HEK293 (cell line): ENCODE measurements around the gene SSU72.

Source experiments
- CTCF ChIA-PET: fragments of 350-600 bp; formaldehyde crosslinking; extraction: SDS; loops from one replicate; lab custom pipeline; 2021; ENCODE audit warnings: antibody characterized with exemption; lab: Yijun Ruan, JAX
- POLR2A ChIA-PET: fragments of 300-600 bp; formaldehyde crosslinking; extraction: SDS; loops from one replicate; lab custom pipeline; 2020; ENCODE audit warnings: antibody characterized with exemption, inconsistent platforms; lab: Yijun Ruan, JAX
- H3K27ac ChIP-seq: fragments of 200-500 bp; sonication (Bioruptor generic); 2 replicates; pipeline ENCODE4 v1.5.1; 2014; ENCODE audit warnings: low read depth, low read length, control low read depth, inconsistent platforms; ENCODE audit errors: extremely low read depth
- H3K36me3 ChIP-seq, 2 experiments: fragments of 200-500 bp in 1 of 2; sonication (Bioruptor generic) in 1 of 2; 1 replicate in 1 of 2; 2 replicates in 1 of 2; pipeline ENCODE4 v1.5.1; 2014 to 2017; ENCODE audit warnings: inconsistent platforms in 2 of 2, low read length in 2 of 2; ENCODE audit not compliant: control insufficient read depth in 2 of 2, insufficient read depth in 1 of 2
- H3K4me1 ChIP-seq: fragments of 200-500 bp; sonication (Bioruptor generic); 2 replicates; pipeline ENCODE4 v1.5.1; 2014; ENCODE audit warnings: mild to moderate bottlenecking, low read length, inconsistent platforms; ENCODE audit not compliant: control insufficient read depth, insufficient read depth
- H3K4me3 ChIP-seq: 2 replicates; pipeline ENCODE4 v1.5.1; 2011; ENCODE audit warnings: low read depth, mild to moderate bottlenecking, control low read depth, low read length, moderate library complexity
- H3K9me3 ChIP-seq: fragments of 200-500 bp; sonication (Bioruptor generic); 2 replicates; pipeline ENCODE4 v1.5.1; 2014; ENCODE audit warnings: low read depth, low read length, inconsistent platforms; ENCODE audit not compliant: control insufficient read depth, insufficient read depth
- GFI1B ChIP-seq: fragments of 450-650 bp; formaldehyde crosslinking; IDR thresholded peaks from 2 replicates; pipeline ENCODE4 v1.5.1; 2016; ENCODE audit warnings: missing biosample characterization, missing genetic modification characterization
- GLIS2 ChIP-seq: fragments of 450-650 bp; formaldehyde crosslinking; IDR thresholded peaks from 2 replicates; pipeline ENCODE4 v1.5.1; 2016; ENCODE audit warnings: missing biosample characterization, missing genetic modification characterization
- HOXA7 ChIP-seq: sonication (generic); formaldehyde crosslinking; IDR thresholded peaks from 2 replicates; pipeline ENCODE4 v1.8.1; 2022; ENCODE audit warnings: missing genetic modification reagents, borderline replicate concordance
- IKZF3 ChIP-seq: fragments of 450-650 bp; IDR thresholded peaks from 2 replicates; pipeline ENCODE4 v1.5.0; 2018; ENCODE audit warnings: missing biosample characterization, mild to moderate bottlenecking, missing genetic modification characterization, moderate library complexity
- KLF10 ChIP-seq: fragments of 450-650 bp; IDR thresholded peaks from 2 replicates; pipeline ENCODE4 v1.5.1; 2018; ENCODE audit warnings: missing biosample characterization, mild to moderate bottlenecking, missing genetic modification characterization
- MZF1 ChIP-seq: fragments of 450-650 bp; formaldehyde crosslinking; IDR thresholded peaks from 2 replicates; pipeline ENCODE4 v1.5.1; 2017; ENCODE audit warnings: missing biosample characterization, missing genetic modification characterization, borderline replicate concordance
- SP2 ChIP-seq: fragments of 450-650 bp; formaldehyde crosslinking; IDR thresholded peaks from 2 replicates; pipeline ENCODE4 v1.5.1; 2016; ENCODE audit warnings: missing biosample characterization, missing genetic modification characterization
- YY2 ChIP-seq: fragments of 450-650 bp; formaldehyde crosslinking; IDR thresholded peaks from 2 replicates; pipeline ENCODE4 v1.5.1; 2016; ENCODE audit warnings: missing biosample characterization, missing genetic modification characterization
- ZBTB17 ChIP-seq: fragments of 450-650 bp; formaldehyde crosslinking; IDR thresholded peaks from 2 replicates; pipeline ENCODE4 v1.5.1; 2016; ENCODE audit warnings: missing biosample characterization, missing genetic modification characterization
- ZFP41 ChIP-seq: fragments of 450-650 bp; formaldehyde crosslinking; IDR thresholded peaks from 2 replicates; pipeline ENCODE4 v1.5.1; 2016; ENCODE audit warnings: missing biosample characterization, missing genetic modification characterization, borderline replicate concordance
- ZNF112 ChIP-seq: fragments of 450-650 bp; formaldehyde crosslinking; IDR thresholded peaks from 2 replicates; pipeline ENCODE4 v1.5.0; 2017; ENCODE audit warnings: missing biosample characterization, missing genetic modification characterization
- ZNF324 ChIP-seq: fragments of 450-650 bp; formaldehyde crosslinking; IDR thresholded peaks from 2 replicates; pipeline ENCODE4 v1.5.1; 2016; ENCODE audit warnings: missing biosample characterization, missing genetic modification characterization
- ZNF335 ChIP-seq: fragments of 450-650 bp; formaldehyde crosslinking; conservative IDR thresholded peaks from 2 replicates; pipeline ENCODE4 v1.5.1; 2016; ENCODE audit warnings: missing biosample characterization, missing genetic modification characterization
- ZNF416 ChIP-seq: fragments of 450-650 bp; formaldehyde crosslinking; IDR thresholded peaks from 2 replicates; pipeline ENCODE4 v1.5.1; 2016; ENCODE audit warnings: missing biosample characterization, missing genetic modification characterization
- ZNF426 ChIP-seq: fragments of 450-650 bp; formaldehyde crosslinking; IDR thresholded peaks from 2 replicates; pipeline ENCODE4 v1.5.1; 2017; ENCODE audit warnings: missing biosample characterization, missing genetic modification characterization, mild to moderate bottlenecking, inconsistent platforms, moderate library complexity
- ZNF510 ChIP-seq: fragments of 450-650 bp; formaldehyde crosslinking; IDR thresholded peaks from 2 replicates; pipeline ENCODE4 v1.5.1; 2018; ENCODE audit warnings: mild to moderate bottlenecking, missing genetic modification characterization, missing biosample characterization; ENCODE audit not compliant: insufficient replicate concordance
- ZNF585B ChIP-seq: fragments of 450-650 bp; formaldehyde crosslinking; IDR thresholded peaks from 2 replicates; pipeline ENCODE4 v1.5.1; 2016; ENCODE audit warnings: missing biosample characterization, missing genetic modification characterization
- ZNF701 ChIP-seq: fragments of 450-650 bp; formaldehyde crosslinking; IDR thresholded peaks from 2 replicates; pipeline ENCODE4 v1.5.1; 2016; ENCODE audit warnings: missing biosample characterization, missing genetic modification characterization
- ZSCAN16 ChIP-seq: fragments of 450-650 bp; formaldehyde crosslinking; IDR thresholded peaks from 2 replicates; pipeline ENCODE4 v1.5.1; 2016; ENCODE audit warnings: missing biosample characterization, missing genetic modification characterization
- TF ChIP-seq, protein P1 (sequence below): fragments of 450-650 bp; formaldehyde crosslinking; IDR thresholded peaks from 2 replicates; pipeline ENCODE4 v1.5.1; 2016; ENCODE audit warnings: missing biosample characterization, missing genetic modification characterization
- TF ChIP-seq, protein P2 (sequence below): fragments of 450-650 bp; formaldehyde crosslinking; IDR thresholded peaks from 2 replicates; pipeline ENCODE4 v1.5.1; 2017; ENCODE audit warnings: missing biosample characterization, missing genetic modification characterization
- TF ChIP-seq, protein P3 (sequence below): fragments of 450-650 bp; formaldehyde crosslinking; IDR thresholded peaks from 2 replicates; pipeline ENCODE4 v1.5.1; 2016; ENCODE audit warnings: missing biosample characterization, missing genetic modification characterization

Gene SSU72

DNA sequence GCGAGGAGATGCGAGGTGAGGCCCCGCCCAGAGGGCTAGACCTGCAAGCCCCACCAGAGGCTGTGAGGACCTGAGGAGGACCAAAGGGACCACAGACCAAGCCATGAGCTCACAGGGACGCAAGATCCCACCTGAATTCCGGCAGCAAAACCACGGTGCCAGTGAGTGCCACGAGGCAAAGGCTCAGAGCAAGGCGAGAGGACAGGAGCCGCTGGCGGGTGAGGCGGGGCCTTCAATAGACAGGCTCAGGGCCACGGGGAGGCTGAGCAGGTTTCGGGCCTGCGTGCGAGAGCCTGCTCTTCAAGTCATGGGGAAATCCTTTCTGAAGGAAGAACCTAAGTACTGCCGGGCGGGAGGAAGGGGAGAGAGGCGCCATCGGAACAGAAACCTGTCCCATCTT lies 27.2 kb downstream of the SSU72 start:
- no peak overlapping the region for H3K27ac ChIP-seq
- CTCF ChIA-PET = no interaction called here
- no peaks in the 10 kb centered on the region for H3K4me1 ChIP-seq
- no peak for TF ChIP-seq ZFP41 (tag by site-specific recombination)
- TF ChIP-seq ZNF510 = no peak
- TF ChIP-seq, protein P1, sequence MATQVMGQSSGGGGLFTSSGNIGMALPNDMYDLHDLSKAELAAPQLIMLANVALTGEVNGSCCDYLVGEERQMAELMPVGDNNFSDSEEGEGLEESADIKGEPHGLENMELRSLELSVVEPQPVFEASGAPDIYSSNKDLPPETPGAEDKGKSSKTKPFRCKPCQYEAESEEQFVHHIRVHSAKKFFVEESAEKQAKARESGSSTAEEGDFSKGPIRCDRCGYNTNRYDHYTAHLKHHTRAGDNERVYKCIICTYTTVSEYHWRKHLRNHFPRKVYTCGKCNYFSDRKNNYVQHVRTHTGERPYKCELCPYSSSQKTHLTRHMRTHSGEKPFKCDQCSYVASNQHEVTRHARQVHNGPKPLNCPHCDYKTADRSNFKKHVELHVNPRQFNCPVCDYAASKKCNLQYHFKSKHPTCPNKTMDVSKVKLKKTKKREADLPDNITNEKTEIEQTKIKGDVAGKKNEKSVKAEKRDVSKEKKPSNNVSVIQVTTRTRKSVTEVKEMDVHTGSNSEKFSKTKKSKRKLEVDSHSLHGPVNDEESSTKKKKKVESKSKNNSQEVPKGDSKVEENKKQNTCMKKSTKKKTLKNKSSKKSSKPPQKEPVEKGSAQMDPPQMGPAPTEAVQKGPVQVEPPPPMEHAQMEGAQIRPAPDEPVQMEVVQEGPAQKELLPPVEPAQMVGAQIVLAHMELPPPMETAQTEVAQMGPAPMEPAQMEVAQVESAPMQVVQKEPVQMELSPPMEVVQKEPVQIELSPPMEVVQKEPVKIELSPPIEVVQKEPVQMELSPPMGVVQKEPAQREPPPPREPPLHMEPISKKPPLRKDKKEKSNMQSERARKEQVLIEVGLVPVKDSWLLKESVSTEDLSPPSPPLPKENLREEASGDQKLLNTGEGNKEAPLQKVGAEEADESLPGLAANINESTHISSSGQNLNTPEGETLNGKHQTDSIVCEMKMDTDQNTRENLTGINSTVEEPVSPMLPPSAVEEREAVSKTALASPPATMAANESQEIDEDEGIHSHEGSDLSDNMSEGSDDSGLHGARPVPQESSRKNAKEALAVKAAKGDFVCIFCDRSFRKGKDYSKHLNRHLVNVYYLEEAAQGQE (tag by site-specific recombination) = no peak
- TF ChIP-seq ZNF324 = no peak
- TF ChIP-seq ZBTB17 (tag by site-specific recombination) = no peak
- TF ChIP-seq ZNF416 = no peak
- no peak for TF ChIP-seq ZNF426 (tag by site-specific recombination)
- TF ChIP-seq SP2 (tag by site-specific recombination) = no peak
- TF ChIP-seq ZNF335 (tag by site-specific recombination) = no peak
- TF ChIP-seq HOXA7 (CRISPR knock-in tag) = no peak
- TF ChIP-seq, all 188 proteins: peak for 0
- POLR2A ChIA-PET = interaction anchor here (1.2 kb wide), 1 partner anchor 14 kb away, joined by 4 read pairs; no protein-coding TSS in a partner anchor
- Histone ChIP-seq H3K36me3 (peaks cover 4 to 64% of the 10 kb centered on the region in 2 experiments; a peak in 2 of 3 replicates), H3K9me3 (no peaks in the 10 kb centered on the region), H3K4me3 (no peak overlapping the region)

DNA sequence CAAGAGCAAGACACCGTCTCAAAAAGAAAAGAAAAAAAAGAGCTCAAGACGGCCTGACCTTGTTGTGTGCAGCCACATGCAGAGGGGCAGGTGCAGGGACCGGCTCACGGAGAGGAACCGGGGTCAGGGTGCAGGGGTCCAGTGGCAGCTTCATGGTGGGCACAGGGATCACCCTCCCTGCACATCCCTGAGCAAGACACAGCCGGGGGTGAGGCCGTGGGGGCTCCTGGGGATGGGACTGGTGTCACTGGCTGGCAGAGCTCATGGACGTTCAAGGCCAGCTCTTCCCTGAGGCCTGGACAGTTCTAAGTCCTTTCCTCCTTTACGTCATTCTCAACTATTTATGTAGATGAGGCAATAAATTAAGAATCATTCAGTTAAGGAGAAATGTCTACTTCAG lies 27.7 kb downstream of the SSU72 start:
- H3K4me3 ChIP-seq = no peak overlapping the region
- peaks cover 4 to 67% of the 10 kb centered on the region in 2 experiments; a peak in 2 of 3 replicates for H3K36me3 ChIP-seq
- CTCF ChIA-PET = interaction anchor here (0.7 kb wide), 1 partner anchor 145 kb away, joined by 3 read pairs; no protein-coding TSS in a partner anchor
- TF ChIP-seq MZF1 = no peak
- no peaks in the 10 kb centered on the region for H3K9me3 ChIP-seq
- H3K27ac ChIP-seq = no peak overlapping the region
- POLR2A ChIA-PET = interaction anchor here (0.6 kb wide), 1 partner anchor 172 kb away, joined by 4 read pairs; no protein-coding TSS in a partner anchor
- no peaks in the 10 kb centered on the region for H3K4me1 ChIP-seq

DNA sequence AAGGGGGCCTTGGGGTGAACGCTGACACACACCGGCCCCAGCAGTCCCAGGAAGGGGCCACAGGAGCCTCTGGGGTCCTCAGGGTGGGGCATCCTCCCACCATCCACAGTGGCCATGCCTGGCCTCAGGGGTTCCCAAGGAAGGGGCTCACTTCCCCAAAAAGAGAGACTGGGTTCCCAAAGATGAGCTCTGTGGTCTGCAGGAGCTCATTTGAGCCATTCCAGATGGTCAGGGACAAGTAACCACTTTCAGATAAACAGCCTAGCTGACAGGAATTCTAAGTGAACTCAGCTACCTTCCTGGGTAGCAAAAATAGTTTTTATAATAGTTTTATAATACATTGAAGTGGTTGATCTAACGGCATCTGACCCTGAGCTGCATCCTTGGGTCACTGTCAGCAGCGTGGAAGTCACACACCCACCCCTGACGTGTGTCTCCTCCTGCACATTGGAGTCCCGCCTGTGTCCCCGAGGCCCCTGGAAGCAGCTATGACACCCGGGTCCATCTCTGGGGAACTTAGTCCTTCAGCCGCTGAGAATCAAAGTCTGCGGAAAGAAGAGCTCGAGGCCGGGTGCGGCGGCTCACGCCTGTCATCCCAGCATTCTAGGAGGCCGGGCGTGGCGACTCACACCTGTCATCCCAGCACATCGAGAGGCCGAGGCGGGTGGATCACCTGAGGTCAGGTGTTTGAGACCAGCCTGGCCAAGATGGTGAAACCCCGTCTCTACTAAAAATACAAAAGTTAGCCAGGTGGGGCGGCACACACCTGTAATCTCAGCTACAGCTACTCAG lies 28.5 kb downstream of the SSU72 start:
- Histone ChIP-seq H3K27ac (no peak overlapping the region), H3K4me3 (no peak overlapping the region), H3K4me1 (no peaks in the 10 kb centered on the region), H3K9me3 (no peaks in the 10 kb centered on the region), H3K36me3 (peaks cover 4 to 73% of the 10 kb centered on the region in 2 experiments; a peak in 2 of 3 replicates)
- ChIA-PET POLR2A (no interaction called here), CTCF (interaction anchor here (0.7 kb wide), 1 partner anchor 144 kb away, joined by 3 read pairs; no protein-coding TSS in a partner anchor)
- TF ChIP-seq ZNF112 (tag by site-specific recombination) (no peak), ZNF585B (tag by site-specific recombination) (no peak), GLIS2 (tag by site-specific recombination) (no peak), ZNF701 (tag by site-specific recombination) (no peak)

DNA sequence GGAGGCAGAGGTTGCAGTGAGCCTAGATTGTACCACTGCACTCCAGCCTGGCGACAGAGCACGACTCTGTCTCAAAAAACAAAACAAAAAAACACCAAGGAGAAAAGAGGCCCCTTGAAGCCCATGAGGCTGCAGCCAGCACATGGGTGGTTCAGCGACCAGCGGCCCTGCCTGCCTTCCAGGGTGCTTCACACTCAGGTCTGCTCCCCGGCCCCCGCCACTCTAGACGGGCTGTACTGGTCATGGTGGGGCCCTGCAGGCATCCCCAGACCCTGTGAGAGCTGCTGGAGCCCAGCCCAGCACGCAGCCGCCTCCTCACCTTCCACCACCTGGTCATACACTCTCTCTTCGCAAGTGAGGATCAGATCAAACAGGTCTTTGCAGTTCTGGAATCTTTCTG lies 30.1 kb downstream of the SSU72 start:
- Histone ChIP-seq H3K36me3 (peaks cover 4 to 75% of the 10 kb centered on the region in 2 experiments; a peak in 2 of 3 replicates), H3K4me3 (no peak overlapping the region), H3K27ac (no peak overlapping the region), H3K9me3 (no peaks in the 10 kb centered on the region), H3K4me1 (no peaks in the 10 kb centered on the region)
- POLR2A ChIA-PET = no interaction called here
- CTCF ChIA-PET = no interaction called here
- TF ChIP-seq, protein P2, sequence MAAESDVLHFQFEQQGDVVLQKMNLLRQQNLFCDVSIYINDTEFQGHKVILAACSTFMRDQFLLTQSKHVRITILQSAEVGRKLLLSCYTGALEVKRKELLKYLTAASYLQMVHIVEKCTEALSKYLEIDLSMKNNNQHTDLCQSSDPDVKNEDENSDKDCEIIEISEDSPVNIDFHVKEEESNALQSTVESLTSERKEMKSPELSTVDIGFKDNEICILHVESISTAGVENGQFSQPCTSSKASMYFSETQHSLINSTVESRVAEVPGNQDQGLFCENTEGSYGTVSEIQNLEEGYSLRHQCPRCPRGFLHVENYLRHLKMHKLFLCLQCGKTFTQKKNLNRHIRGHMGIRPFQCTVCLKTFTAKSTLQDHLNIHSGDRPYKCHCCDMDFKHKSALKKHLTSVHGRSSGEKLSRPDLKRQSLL (tag by site-specific recombination) = no peak
- TF ChIP-seq IKZF3 = no peak
- no peak for TF ChIP-seq ZSCAN16
- TF ChIP-seq YY2 (tag by site-specific recombination) = no peak
- TF ChIP-seq, protein P3, sequence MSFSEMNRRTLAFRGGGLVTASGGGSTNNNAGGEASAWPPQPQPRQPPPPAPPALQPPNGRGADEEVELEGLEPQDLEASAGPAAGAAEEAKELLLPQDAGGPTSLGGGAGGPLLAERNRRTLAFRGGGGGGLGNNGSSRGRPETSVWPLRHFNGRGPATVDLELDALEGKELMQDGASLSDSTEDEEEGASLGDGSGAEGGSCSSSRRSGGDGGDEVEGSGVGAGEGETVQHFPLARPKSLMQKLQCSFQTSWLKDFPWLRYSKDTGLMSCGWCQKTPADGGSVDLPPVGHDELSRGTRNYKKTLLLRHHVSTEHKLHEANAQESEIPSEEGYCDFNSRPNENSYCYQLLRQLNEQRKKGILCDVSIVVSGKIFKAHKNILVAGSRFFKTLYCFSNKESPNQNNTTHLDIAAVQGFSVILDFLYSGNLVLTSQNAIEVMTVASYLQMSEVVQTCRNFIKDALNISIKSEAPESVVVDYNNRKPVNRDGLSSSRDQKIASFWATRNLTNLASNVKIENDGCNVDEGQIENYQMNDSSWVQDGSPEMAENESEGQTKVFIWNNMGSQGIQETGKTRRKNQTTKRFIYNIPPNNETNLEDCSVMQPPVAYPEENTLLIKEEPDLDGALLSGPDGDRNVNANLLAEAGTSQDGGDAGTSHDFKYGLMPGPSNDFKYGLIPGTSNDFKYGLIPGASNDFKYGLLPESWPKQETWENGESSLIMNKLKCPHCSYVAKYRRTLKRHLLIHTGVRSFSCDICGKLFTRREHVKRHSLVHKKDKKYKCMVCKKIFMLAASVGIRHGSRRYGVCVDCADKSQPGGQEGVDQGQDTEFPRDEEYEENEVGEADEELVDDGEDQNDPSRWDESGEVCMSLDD (tag by site-specific recombination) = no peak
- no peak for TF ChIP-seq GFI1B (tag by site-specific recombination)
- no peak for TF ChIP-seq KLF10 (tag by site-specific recombination)
